Epithelial cell of proximal tubule (primary cell): Measurements from ENCODE around the gene FCHSD2. TPM values are rescaled to one million over a fixed set of nuclear protein-coding genes. Genes with fewer than 3 reads are reported as not detected.
A peak's percentile ranks its signal among the peaks of the same experiment; 100 is the strongest.

Source experiments
- DNase-seq: peaks from one replicate; pipeline ENCODE4 v3.0.0-alpha.2; 2011; ENCODE audit warnings: low read depth
- H3K4me3 ChIP-seq: 2 replicates; pipeline ENCODE4 v1.5.1; 2011; ENCODE audit warnings: low read depth, mild to moderate bottlenecking, low read length
- total RNA-seq: library from RNA; depleted of rRNA; stranded (reverse); fragments of >200 nt; gene quantifications from 2 replicates; pipeline ENCODE4 v1.2.3, GENCODE V29; 2015
- TF ChIP-seq, protein P1 (sequence below): conservative IDR thresholded peaks from 2 replicates; pipeline ENCODE4 v1.5.1; 2012; ENCODE audit warnings: low read depth, mild to moderate bottlenecking, low read length

The FCHSD2 gene
- total RNA-seq, 1 donor from 2014 or later = 8.8 TPM

DNA sequence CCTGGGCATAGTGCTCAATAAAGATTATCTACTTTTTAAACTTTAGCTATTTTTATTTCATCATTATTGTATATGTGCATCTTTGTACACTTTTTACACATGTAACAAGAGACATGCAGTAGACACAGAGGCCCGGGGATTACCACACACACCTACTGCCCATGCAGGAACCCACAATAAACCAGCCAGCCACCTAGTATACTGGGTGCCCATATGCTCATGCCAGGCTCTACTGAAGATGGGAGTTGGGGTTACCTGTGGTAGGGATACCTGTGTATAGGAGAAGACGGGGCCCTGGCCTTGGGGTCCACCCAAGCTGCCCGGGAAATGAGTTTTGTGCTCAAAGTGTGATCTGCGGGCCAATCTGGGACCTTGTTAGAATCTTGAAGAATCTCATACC lies 44.8 kb upstream of the FCHSD2 start:
- no peak for DNase-seq
- TF ChIP-seq, protein P1, sequence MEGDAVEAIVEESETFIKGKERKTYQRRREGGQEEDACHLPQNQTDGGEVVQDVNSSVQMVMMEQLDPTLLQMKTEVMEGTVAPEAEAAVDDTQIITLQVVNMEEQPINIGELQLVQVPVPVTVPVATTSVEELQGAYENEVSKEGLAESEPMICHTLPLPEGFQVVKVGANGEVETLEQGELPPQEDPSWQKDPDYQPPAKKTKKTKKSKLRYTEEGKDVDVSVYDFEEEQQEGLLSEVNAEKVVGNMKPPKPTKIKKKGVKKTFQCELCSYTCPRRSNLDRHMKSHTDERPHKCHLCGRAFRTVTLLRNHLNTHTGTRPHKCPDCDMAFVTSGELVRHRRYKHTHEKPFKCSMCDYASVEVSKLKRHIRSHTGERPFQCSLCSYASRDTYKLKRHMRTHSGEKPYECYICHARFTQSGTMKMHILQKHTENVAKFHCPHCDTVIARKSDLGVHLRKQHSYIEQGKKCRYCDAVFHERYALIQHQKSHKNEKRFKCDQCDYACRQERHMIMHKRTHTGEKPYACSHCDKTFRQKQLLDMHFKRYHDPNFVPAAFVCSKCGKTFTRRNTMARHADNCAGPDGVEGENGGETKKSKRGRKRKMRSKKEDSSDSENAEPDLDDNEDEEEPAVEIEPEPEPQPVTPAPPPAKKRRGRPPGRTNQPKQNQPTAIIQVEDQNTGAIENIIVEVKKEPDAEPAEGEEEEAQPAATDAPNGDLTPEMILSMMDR = no peak
- H3K4me3 ChIP-seq = no peak overlapping the region

DNA sequence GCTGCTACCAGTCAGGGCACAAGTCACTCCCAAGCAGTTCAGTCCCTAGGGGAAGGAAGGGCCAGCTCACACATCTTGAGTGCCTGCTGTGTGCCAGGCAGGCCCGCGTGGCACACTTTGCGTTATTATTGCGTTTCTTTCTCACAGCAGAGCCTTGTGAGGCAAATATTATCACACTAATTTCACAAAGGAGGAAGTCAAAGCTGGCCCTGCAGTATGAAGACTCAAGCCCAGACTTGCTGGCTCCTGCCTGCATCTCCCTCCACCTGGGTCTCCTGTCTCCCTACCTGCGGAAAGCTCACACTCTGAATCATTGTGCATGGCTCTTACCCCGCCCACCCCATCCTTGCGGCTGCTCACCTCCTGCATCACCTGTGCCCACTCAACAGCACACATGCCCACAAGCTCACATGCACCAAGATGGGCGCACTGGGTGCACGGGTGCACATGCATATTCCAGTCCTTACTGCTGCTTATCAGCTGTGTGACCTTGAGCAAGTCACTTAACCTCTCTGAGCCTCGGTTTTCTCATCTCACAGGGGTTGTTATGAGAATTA lies 44.3 kb upstream of the FCHSD2 start:
- DNase-seq = no peak

DNA sequence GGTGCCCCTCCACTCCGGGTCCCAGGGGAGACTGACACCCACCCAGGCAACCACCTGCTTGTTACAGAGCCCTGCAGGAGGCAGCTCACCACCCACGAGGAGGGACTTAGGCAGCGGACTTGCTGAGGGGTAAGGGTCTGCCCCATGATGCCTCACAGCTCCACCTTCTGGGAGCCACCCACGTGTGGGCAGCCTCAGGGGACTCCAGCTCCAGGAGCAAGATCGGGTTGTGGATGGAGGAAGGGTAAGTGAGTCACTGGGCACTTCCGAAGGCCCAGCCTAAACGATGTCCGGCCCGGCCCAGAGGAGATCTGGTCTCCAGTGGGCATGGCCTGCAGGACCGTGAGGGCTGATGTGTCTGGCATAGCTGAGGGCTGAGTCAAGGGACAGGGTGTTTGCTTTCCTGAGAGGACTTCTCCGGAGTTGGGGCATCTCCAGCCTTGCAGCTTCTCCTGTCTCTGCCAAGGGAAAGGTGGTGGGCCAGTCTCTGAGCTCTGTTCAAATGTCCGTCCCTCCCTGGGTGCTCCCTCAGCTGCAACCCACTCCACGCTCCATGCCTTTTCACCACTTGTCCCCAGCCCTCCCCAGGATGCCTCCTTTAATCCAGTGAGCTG lies 43.7 kb upstream of the FCHSD2 start:
- no peak for DNase-seq
- H3K4me3 ChIP-seq = no peak overlapping the region
- TF ChIP-seq, protein P1 = no peak

More for the DNA sequence above, 44.3 kb upstream of the FCHSD2 start:
- TF ChIP-seq, protein P1 = no peak
- no peak overlapping the region for H3K4me3 ChIP-seq

DNA sequence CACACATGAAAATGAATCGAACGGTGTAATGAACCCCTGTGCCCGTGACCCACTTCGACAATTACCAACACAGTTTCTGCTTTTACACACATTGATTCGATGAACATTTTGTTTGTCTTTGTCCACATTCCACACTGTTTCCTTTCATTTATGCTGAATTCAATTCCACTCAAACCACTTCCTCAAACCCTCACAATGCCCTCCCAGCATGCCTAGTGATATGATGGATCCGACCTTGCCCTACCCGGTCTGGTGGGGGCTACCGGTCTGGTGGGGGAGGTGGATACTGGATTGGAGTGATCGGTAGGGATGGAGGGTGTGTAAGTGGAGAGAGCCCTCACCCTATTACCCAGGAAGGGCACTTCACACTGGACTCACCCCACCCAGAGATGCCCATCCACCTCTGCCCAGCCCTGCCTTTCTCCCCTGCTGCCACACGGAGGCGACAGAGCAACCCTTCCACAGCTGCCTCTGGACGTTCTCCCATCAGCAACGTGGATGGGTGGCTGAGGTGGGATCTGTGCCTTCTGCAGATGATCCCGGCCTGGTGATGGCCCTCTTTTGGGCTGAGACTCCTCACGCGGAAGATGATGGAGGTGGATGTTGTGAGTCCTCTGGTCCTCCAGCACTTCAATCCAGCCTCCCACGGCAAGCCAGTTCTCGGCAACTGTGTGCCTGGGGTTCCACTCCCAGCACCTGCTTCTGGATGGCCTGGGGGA lies 43.0 kb upstream of the FCHSD2 start:
- no peak overlapping the region for H3K4me3 ChIP-seq
- no peak for DNase-seq
- TF ChIP-seq, protein P1 = peak; percentile 96

DNA sequence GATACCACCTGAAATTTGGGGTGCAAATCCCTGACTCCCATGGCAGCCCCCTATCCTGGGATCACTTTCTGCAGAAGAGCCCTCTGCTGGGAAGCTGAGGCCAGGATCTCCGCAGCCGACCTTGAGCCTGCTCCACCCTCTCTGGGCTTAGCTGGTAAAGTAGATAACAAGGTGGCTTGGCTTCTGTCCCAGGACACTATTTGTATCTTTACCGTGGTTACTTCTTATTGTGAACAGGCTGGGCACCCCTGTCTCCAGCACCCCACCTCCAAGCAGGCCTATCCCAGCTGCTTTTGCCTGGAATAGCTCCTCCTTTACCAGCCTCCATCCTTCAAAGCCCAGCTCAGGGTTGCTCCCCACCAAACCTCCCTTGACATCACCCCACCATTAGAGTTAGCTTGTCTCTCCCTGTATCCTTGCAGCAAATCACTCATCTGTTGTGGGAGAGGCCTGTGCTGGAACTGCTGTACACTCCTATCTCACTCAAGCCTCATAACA lies 40.8 kb upstream of the FCHSD2 start:
- TF ChIP-seq, protein P1 = no peak
- DNase-seq = no peak

DNA sequence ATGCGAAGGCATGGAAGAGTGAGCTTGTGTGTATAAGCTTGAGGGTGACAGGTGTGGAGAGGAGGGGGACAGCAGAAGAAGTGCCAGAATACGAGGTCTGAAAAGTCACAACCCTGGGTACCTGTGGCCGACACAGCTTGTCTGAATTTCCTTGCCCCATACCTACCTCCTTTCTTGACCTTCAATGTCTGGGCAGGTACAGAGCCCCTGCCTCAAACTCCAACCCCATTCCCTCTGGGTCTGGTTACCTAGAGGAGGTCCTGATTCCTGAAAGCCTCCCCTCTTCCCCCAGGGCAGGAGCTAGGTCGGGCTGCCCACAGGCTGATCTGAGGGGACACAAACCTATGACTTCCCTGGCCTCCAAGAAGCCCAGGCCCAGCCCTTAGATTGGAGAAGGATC lies 36.6 kb upstream of the FCHSD2 start:
- TF ChIP-seq, protein P1 = no peak
- no peak overlapping the region for H3K4me3 ChIP-seq
- no peak for DNase-seq

More for the DNA sequence above, 40.8 kb upstream of the FCHSD2 start:
- no peak overlapping the region for H3K4me3 ChIP-seq
